Breast epithelium (tissue), 4 donors: ENCODE data around the gene VWA5A. TPM values are rescaled to one million over a fixed set of nuclear protein-coding genes. Genes with fewer than 3 reads are reported as not detected.

Experiments used
- DNase-seq, 2 donors: peaks; one replicate each; pipeline ENCODE4 v3.0.0-alpha.2; 2019; ENCODE audit warnings: low spot score in 2 of 2
- H3K27ac ChIP-seq, 2 donors: fragments of 200-600 bp; sonication (generic) in 1 of 2; one replicate each; pipeline ENCODE4 v1.5.1; 2016 to 2019; ENCODE audit warnings: mild to moderate bottlenecking in 1 of 2
- H3K27me3 ChIP-seq, 2 donors: fragments of 200-600 bp; sonication (generic) in 1 of 2; one replicate each; pipeline versions ENCODE4 v1.5.1 to v1.6.0; 2017 to 2019; ENCODE audit warnings: control low read depth in 1 of 2, mild to moderate bottlenecking in 1 of 2
- H3K36me3 ChIP-seq: fragments of 200-600 bp; one replicate; pipeline ENCODE4 v1.5.1; 2019
- H3K4me1 ChIP-seq, 2 donors: fragments of 200-600 bp; sonication (generic); one replicate each; pipeline ENCODE4 v1.5.1; 2016 to 2019; ENCODE audit warnings: control low read depth in 1 of 2
- H3K4me3 ChIP-seq, 3 donors: fragments of 200-600 bp; sonication (generic); 1 replicate in 2 of 3; 2 replicates in 1 of 3; pipeline ENCODE4 v1.5.1; 2016 to 2019; ENCODE audit warnings: mild to moderate bottlenecking in 3 of 3, moderate library complexity in 2 of 3
- H3K9me3 ChIP-seq, 2 donors: fragments of 200-600 bp; sonication (generic) in 1 of 2; one replicate each; pipeline ENCODE4 v1.5.1; 2016 to 2019; ENCODE audit warnings: control low read depth in 1 of 2
- CTCF ChIP-seq, 3 donors: fragments of 450-650 bp; IDR thresholded peaks; one replicate each; pipeline ENCODE4 v1.5.1; 2016 to 2017; ENCODE audit warnings: antibody characterized with exemption in 3 of 3, mild to moderate bottlenecking in 3 of 3, moderate library complexity in 3 of 3
- POLR2A ChIP-seq: fragments of 450-650 bp; IDR thresholded peaks from one replicate; pipeline ENCODE4 v1.6.1; 2016; ENCODE audit warnings: antibody characterized with exemption, mild to moderate bottlenecking, moderate library complexity
- POLR2AphosphoS5 ChIP-seq, 3 donors: sonication (generic); formaldehyde crosslinking; IDR thresholded peaks; one replicate each; pipeline ENCODE4 v1.6.1; 2017; ENCODE audit warnings: antibody characterized with exemption in 3 of 3
- intact Hi-C: fragments of 100-400 bp; cut with DNase I; formaldehyde crosslinking; loops from one replicate; pipeline ENCODE4 v1.15.1; 2023; ENCODE audit warnings: low total_unique reads
- total RNA-seq, 3 donors: library from RNA; depleted of rRNA; stranded (reverse); fragments of >200 nt; gene quantifications; one replicate each; pipeline ENCODE4 v1.1.0, GENCODE V29; 2016

Gene VWA5A
- total RNA-seq, 3 donors from 2014 or later: 28.0 to 64.5 (median 37.4) TPM

GRCh38 chr11:124077266-124077665, 38.0 kb upstream of the VWA5A start:
- no peaks in the 10 kb centered on the region for H3K36me3 ChIP-seq
- H3K4me1 ChIP-seq: no peaks in the 10 kb centered on the region
- no peak for TF ChIP-seq POLR2AphosphoS5 (IDR thresholded peaks at IDR 0.05)
- H3K9me3 ChIP-seq: no peaks in the 10 kb centered on the region
- H3K4me3 ChIP-seq: no peak overlapping the region
- no peak for DNase-seq
- H3K27ac ChIP-seq: no peak overlapping the region
- intact Hi-C loops: no loop called here
- peaks cover 0 to 18% of the 10 kb centered on the region in 2 donors for H3K27me3 ChIP-seq

- no peak for TF ChIP-seq POLR2A
- no peak for TF ChIP-seq CTCF (IDR thresholded peaks at IDR 0.05)
- no peak for TF ChIP-seq POLR2AphosphoS5 (IDR thresholded peaks at IDR 0.05)
- intact Hi-C loops: no loop called here
- peaks cover 0 to 18% of the 10 kb centered on the region in 2 donors for H3K27me3 ChIP-seq
- no peaks in the 10 kb centered on the region for H3K4me1 ChIP-seq
- H3K36me3 ChIP-seq: no peaks in the 10 kb centered on the region
- no peak overlapping the region for H3K27ac ChIP-seq
- DNase-seq: no peak
- no peak overlapping the region for H3K4me3 ChIP-seq
- no peaks in the 10 kb centered on the region for H3K9me3 ChIP-seq
Observed at GRCh38 chr11:124078591-124078990, 36.7 kb upstream of the VWA5A start.

DNA sequence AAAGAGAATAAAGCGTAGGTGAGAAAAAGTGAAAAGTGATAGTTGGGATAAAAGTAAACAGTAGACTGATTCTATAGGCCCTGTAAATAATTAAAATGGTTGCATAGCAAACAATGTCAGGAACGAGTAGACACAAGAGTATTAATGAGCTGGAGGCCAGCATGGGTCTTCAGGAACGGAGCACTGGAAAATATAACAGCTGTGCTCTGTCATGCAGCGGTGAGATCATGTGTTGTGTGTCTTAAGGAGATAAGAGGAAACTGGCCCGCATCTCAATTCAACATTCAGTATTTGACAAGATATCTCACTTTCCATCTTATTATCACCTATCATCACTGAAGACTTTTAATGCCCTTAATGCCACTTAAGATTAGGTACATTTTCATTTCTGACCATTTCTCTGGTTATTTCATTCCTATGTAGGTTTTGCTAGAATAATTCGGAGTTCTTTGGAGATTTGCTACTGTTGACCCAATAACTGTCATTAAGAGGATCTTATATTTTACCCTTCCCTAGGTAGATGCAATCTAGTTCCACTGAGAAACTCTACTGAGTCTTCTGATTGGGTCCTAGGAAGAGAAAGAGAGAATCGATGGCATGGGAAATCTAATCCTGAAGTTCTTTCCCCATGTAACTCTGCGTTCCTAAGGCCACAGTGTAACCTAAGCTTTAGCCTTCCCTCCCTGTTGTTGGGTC, 35.5 kb upstream of the VWA5A start:
- H3K27me3 ChIP-seq: peaks cover 0 to 18% of the 10 kb centered on the region in 2 donors
- intact Hi-C loops: no loop called here
- TF ChIP-seq POLR2A (no peak), POLR2AphosphoS5 (IDR thresholded peaks at IDR 0.05) (no peak), CTCF (IDR thresholded peaks at IDR 0.05) (no peak)
- DNase-seq: no peak
- H3K27ac ChIP-seq: peak overlapping the region in 1 of 2 donors; percentile 48
- H3K36me3 ChIP-seq: no peaks in the 10 kb centered on the region
- H3K9me3 ChIP-seq: no peaks in the 10 kb centered on the region
- H3K4me3 ChIP-seq: no peak overlapping the region
- no peaks in the 10 kb centered on the region for H3K4me1 ChIP-seq

DNA sequence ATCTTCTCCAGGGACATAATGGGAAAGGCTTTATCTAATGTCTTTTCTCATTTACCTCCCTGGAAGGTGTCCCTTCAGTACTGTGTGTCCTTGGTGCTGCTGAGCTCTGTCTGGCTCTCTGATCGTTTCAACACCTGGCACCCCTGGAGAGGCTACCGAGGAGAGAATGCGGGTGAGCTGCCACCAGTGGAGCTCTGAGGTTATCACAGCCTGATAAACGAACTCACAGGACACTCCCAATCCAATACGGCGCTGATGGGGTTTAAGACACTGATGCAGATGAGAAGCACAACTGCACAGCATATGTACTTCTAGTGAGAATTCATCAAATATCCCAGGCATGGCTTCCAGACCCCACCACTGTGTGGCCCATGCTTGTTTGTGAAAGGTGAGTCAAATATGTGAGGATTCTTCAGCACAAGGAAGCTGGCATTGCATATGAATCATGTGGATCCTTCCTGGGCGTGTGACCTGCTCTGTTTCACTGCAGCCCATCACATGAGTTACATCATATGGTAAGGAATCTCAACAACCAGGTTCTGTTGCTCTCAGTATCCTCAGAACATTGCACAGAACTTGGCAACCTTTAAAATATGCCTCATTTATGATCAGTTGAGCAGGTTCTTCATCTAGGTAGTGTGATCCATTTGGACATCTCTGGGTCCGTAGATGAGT, 34.8 kb upstream of the VWA5A start:
- peak in 1 of 2 donors; percentile 34 for DNase-seq
- H3K4me3 ChIP-seq: no peak overlapping the region
- TF ChIP-seq CTCF (IDR thresholded peaks at IDR 0.05): no peak
- TF ChIP-seq POLR2A: no peak
- TF ChIP-seq POLR2AphosphoS5 (IDR thresholded peaks at IDR 0.05): no peak

GRCh38 chr11:124081483-124081882, 33.8 kb upstream of the VWA5A start:
- Histone ChIP-seq H3K36me3 (no peaks in the 10 kb centered on the region), H3K4me1 (no peaks in the 10 kb centered on the region), H3K27ac (no peak overlapping the region), H3K4me3 (no peak overlapping the region), H3K9me3 (no peaks in the 10 kb centered on the region), H3K27me3 (peaks cover 0 to 6% of the 10 kb centered on the region in 2 donors)
- no peak for DNase-seq
- intact Hi-C loops: no loop called here
- TF ChIP-seq POLR2AphosphoS5 (IDR thresholded peaks at IDR 0.05): no peak
- TF ChIP-seq CTCF (IDR thresholded peaks at IDR 0.05): no peak
- no peak for TF ChIP-seq POLR2A

More for the DNA sequence above, 34.8 kb upstream of the VWA5A start:
- Histone ChIP-seq H3K36me3 (no peaks in the 10 kb centered on the region), H3K4me1 (no peaks in the 10 kb centered on the region), H3K9me3 (no peaks in the 10 kb centered on the region), H3K27me3 (peaks cover 0 to 16% of the 10 kb centered on the region in 2 donors), H3K27ac (peak overlapping the region in 1 of 2 donors; percentile 48)
- intact Hi-C loops: no loop called here
